DMS79 (cell line): ENCODE measurements around the gene RYR1.
"Not testable (repeated sequence)": the region's sequence is repeated elsewhere in the genome, so short reads cannot be mapped to it uniquely, and the experiment has no call there.

Source experiments
- DNase-seq: peaks from one replicate; lab custom pipeline; 2025; lab: John Stamatoyannopoulos, UW

The RYR1 gene

DNA sequence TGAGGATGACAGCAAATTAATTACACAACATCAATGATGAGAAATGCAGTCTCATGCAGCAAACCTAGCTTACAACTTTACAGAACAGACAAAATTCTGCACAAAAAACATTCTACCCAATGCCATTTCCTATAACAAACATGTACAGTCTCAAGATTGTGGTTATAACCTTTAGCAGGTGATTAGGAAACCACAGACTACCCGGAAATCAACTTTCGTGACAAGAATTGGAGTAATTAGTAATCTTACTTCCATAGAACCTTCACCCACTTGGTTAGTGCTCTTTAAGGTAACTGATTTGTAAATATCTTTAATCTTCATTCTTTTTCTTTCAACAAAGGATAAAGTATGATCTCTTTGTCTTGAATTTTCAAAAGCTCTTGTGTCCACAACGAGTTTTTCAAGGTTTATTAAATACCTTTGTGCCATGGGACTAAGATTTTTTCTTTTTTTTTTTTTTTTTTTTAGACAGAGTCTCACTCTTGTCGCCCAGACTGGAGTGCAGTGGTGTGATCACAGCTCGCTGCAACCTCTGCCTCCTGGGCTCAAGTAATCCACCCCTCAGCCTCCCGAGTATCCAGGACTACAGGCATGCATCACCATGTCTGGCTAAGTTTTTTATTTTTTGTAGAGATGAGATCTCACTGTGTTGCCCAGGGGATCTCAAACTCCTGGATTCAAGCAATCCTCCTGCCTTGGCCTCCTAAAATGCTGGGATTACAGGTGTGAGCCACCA lies 105.5 kb downstream of the RYR1 start:
- no peak for DNase-seq

DNA sequence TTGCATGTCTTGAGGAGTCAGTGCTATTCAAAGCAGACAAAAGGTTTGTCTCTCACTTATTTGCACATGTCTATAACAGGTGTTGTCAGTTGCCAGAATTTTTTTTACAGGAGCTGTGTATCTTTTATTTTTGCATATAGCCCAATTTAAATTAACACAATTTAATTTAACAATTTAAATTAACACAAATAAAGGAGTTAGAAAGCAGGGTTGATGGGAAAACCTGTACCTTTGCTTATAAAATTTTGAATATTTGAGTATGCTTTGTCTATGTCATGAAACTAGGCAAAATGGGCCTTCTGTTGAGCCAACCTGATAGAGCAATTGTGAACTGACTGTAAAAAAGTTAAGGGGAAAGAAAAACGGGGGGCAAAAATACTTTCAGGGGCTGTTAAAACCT lies 106.3 kb downstream of the RYR1 start:
- DNase-seq = no peak

DNA sequence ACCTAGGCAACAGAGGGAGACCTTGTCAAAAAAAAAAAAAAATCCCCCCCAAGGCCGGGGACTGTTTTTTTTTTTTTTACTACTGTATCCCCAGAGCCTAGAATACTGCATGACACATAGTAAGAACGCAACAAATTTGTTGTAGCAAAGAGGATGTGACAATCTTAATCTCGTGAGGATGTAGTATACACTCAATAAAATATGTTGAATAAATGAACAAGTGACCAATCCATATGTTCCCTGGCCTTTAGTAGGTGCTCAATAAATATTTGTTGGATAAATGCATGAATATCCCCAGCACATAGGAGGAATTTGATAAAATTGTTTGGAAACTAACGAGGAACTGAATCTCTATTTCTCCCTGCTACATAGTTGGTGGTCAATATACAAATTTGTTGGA lies 108.5 kb downstream of the RYR1 start:
- DNase-seq = no peak

DNA sequence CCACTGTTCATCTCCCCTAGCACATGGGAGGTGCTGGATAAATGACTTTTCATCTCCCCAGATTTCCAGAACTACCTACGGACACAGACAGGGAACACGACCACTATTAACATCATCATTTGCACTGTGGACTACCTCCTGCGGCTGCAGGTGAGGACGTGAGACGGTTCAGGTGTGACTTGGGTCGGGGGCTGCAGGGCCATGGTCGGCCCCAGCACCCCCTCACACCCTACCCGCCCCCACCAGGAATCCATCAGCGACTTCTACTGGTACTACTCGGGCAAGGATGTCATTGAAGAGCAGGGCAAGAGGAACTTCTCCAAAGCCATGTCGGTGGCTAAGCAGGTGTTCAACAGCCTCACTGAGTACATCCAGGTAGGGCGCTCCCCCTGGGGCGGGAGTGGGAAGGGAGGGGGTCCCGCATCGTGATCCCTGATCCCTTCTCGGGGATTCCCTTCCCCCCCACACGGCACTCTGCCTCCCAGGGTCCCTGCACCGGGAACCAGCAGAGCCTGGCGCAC lies 109.9 kb downstream of the RYR1 start:
- no peak for DNase-seq

DNA sequence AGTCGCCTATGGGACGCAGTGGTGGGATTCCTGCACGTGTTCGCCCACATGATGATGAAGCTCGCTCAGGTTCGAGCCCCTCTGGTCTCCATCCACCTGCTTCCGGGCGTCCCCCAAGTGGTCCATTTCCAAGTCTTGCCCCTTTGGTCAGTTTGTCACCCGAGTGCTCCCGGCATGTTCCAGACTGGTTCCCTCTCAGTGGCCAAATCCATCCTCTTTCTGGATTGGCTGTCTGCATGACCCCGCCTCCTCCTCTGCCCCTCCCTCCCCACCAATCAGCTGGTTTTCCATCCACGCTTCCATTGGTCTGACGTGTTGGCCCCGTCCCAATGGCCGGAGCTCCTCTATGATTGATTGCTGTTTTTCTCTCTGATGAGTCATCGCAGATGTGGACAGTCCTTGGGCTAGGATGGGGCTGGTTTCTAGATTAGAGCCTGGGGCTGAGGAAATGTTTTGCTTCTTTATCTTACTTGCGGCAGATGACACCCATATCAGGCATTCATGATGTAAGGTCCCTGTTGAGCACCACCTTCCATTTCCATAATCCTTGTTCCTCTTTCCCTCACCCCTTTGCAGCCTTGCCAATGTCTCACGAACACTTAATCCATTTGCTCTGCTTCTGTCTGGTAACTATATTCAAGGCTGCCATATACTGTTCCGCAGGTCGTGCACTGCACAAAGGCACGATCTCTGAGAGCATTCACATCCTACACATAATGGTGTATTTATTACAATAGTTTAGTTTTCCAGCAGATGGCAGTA lies 110.5 kb downstream of the RYR1 start:
- DNase-seq = no peak

GRCh38 chr19:38544569-38545315 lies 111.3 kb downstream of the RYR1 start:
- DNase-seq = no peak

DNA sequence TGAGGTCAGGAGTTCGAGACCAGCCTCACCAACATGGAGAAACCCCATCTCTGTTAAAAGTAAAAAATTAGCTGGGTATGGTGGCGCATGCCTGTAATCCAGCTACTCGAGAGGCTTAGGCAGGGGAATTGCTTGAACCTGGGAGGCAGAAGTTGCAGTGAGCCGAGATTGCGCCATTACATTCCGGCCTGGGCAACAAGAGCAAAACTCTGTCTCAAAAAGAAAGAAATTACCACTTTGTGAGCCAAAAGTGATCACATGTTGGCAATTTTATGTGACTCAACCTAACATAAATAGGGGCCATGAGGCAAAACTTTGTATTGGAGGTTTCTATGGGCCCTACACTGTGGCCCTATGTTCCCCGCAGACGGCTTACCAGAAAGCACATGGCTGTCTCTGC lies 112.1 kb downstream of the RYR1 start:
- DNase-seq = no peak

- DNase-seq = no peak
Measured at GRCh38 chr19:38547421-38547820, 113.9 kb downstream of the RYR1 start.

GRCh38 chr19:38549061-38549460 lies 115.6 kb downstream of the RYR1 start:
- DNase-seq = no peak

GRCh38 chr19:38549942-38550341 lies 116.5 kb downstream of the RYR1 start:
- DNase-seq = no peak

- no peak for DNase-seq
Measured at GRCh38 chr19:38550376-38550775, 116.9 kb downstream of the RYR1 start.

GRCh38 chr19:38551450-38551813 lies 117.9 kb downstream of the RYR1 start:
- no peak for DNase-seq

DNA sequence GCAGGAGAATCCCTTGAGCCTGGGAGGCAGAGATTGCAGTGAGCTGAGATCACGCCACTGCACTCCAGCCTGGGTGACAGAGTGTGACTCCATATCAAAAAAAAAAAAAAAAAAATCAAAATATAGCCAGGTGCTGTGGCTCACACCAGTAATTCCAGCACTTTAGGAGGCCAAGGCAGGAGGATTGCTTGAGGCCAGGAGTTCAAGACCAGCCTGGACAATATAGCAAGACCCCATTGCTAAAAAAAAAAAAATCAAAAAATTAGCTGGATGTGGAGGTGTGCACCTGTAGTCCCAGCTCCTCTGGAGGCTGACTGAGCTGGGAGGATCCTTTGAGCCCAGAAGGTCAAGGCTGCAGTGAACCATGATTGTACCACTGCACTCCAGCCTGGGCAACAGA lies 119.7 kb downstream of the RYR1 start:
- not testable (repeated sequence) for DNase-seq

DNA sequence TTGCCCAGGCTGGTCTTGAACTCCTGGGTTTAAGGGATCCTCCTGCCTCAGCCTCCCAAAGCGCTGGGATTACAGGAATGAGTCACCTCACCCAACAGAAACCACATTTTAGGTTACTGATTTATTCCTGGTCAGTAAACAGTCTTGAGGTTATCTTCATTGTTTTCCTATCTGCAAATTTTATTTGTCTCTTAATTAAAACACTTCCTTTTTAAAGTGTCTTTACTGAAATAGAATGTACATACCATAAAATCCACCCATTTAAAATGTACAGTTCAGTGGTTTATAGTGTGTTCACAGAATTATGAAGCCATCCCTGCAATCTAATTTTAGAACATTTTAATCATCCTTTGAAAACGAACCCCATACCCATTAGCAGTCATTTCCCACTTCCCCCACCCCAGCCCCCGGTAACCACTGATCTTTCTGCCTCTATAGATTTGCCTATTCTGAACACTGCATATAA lies 121.2 kb downstream of the RYR1 start:
- no peak for DNase-seq

DNA sequence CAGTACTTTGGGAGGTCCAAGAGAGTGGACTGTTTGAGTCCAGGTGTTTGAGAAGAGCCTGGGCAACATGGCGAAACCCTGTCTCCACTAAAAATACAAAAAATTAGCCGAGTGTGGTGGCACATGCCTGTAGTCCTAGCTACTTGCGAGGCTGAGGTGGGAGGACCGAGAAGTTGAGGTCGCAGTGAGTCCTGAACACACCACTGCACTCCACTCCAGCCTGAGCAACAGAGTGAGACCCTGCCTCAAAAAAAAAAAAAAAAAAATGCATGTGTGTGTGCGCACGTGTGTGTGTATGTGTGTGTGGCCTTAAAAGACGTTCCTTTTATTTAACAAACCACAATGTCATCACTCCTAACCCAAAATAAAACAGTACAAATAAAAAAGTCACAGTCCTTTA lies 121.7 kb downstream of the RYR1 start:
- no peak for DNase-seq

DNA sequence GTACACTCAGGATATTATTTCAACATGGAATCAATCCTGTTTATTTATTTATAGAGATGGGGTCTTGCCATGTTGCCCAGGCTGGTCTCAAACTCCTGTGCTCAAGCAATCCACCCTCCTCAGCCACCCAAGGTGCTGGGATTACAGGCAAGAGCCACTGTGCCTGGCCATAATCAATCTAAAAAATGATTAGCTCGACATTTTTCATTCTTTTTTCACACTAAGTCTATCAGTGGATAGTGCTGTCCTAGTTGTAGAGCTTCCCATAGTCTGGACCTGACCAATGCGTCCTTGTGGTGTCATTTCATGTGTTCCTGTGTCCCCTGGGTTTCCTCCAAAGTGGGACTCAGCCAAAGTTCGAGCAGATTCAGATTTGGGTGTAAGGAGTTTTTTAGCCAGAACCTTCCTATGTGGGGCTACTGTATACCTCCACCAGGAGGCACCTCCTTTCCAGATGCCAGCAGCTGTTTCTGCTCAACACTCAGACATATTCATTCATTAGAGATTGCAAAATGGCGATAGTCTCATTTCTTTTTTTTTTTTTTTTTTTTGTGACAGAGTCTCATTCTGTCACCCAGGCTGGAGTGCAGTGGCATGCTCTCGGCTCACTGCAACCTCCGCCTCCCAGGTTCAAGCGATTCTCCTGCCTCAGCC lies 123.2 kb downstream of the RYR1 start:
- no peak for DNase-seq

- DNase-seq = no peak
Measured at GRCh38 chr19:38557205-38557799, 123.8 kb downstream of the RYR1 start.

- not testable (repeated sequence) for DNase-seq
Measured at GRCh38 chr19:38558933-38559332, 125.4 kb downstream of the RYR1 start.

- DNase-seq = no peak
Measured at GRCh38 chr19:38559428-38560401, 126.2 kb downstream of the RYR1 start.

- DNase-seq = no peak
Measured at GRCh38 chr19:38561053-38561606, 127.6 kb downstream of the RYR1 start.
